HL-60 (cell line): ENCODE measurements around the gene STARD3.

Experiments used
- DNase-seq, 2 experiments: peaks; one replicate each; pipeline ENCODE4 v3.0.0-alpha.2; 2010 to 2020; ENCODE audit warnings: low read depth in 1 of 2, low spot score in 1 of 2
- H3K27ac ChIP-seq: fragments of 250-450 bp; sonication (Bioruptor Pico); replicated peaks from 2 replicates; pipeline ENCODE4 v1.5.1; 2020; ENCODE audit warnings: mild to moderate bottlenecking, moderate library complexity
- H3K27me3 ChIP-seq: fragments of 250-450 bp; sonication (Bioruptor Pico); 2 replicates; pipeline ENCODE4 v1.5.1; 2021; ENCODE audit warnings: mild to moderate bottlenecking, moderate library complexity; ENCODE audit not compliant: insufficient read depth, poor library complexity, severe bottlenecking
- H3K4me3 ChIP-seq: replicated peaks from 2 replicates; pipeline ENCODE4 v1.5.1; 2011; ENCODE audit warnings: mild to moderate bottlenecking, control low read depth, low read length; ENCODE audit not compliant: insufficient read depth
- GABPA ChIP-seq: IDR thresholded peaks from 2 replicates; pipeline ENCODE4 v1.6.1; 2012; ENCODE audit warnings: low read depth
- POLR2AphosphoS5 ChIP-seq: IDR thresholded peaks from 2 replicates; pipeline ENCODE4 v1.6.1; 2012; ENCODE audit warnings: low read depth
- SPI1 ChIP-seq: IDR thresholded peaks from 2 replicates; pipeline ENCODE4 v1.6.1; 2012; ENCODE audit warnings: low read depth, mild to moderate bottlenecking, borderline replicate concordance
- TF ChIP-seq, protein P1 (sequence below): IDR thresholded peaks from one replicate; pipeline ENCODE4 v1.5.1; 2011; ENCODE audit warnings: low read length, control low read depth, inconsistent platforms; ENCODE audit not compliant: insufficient read depth
- TF ChIP-seq, protein P2 (sequence below): IDR thresholded peaks from 2 replicates; pipeline ENCODE4 v1.6.1; 2012; ENCODE audit warnings: low read depth; ENCODE audit not compliant: insufficient replicate concordance

STARD3 gene

DNA sequence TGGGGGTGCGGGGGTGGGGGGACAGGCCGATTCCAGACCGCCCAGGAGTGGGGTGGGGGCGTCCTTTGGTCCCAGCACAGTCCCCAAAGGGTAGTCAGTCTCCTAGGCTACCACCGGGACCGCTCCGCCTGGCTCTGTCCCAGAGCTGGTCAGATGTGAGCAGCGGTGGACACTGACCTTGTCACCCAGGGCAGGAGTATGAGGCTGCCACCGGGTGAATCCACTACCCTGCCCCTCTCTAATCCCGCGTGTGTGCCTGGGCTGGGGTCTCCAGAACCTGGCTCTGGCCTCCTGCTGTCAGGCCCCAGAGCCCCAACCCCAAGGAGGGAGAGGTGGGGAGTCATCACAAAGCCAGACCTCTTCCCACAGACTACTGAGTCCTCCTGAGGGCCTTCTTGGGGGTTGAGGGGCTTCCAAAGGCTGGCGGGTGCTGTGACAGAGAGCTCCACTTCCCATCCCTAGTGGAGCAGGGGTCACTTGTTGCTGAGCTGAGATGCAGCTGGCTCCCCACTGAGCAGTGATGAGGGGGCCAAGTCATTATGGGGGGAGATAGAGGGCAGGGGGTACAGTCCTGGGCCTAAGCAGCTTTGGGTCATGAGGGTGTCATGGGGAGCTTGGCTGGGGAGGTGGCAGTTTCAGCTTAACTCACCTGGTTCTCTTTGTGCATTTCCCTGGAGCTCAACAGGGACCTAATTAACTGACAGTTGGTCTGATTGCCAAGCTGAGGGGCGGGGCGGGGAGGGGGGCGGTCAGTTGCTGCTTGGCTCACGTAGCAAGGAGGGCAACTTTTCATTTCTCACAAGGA, 9.0 kb upstream of the STARD3 start:
- Histone ChIP-seq H3K27me3 (peaks cover 7% of the 10 kb centered on the region), H3K4me3 (no peak overlapping the region), H3K27ac (no peak overlapping the region)
- no peak for DNase-seq
- TF ChIP-seq GABPA (no peak), POLR2AphosphoS5 (no peak), SPI1 (no peak)
- TF ChIP-seq, protein P1, sequence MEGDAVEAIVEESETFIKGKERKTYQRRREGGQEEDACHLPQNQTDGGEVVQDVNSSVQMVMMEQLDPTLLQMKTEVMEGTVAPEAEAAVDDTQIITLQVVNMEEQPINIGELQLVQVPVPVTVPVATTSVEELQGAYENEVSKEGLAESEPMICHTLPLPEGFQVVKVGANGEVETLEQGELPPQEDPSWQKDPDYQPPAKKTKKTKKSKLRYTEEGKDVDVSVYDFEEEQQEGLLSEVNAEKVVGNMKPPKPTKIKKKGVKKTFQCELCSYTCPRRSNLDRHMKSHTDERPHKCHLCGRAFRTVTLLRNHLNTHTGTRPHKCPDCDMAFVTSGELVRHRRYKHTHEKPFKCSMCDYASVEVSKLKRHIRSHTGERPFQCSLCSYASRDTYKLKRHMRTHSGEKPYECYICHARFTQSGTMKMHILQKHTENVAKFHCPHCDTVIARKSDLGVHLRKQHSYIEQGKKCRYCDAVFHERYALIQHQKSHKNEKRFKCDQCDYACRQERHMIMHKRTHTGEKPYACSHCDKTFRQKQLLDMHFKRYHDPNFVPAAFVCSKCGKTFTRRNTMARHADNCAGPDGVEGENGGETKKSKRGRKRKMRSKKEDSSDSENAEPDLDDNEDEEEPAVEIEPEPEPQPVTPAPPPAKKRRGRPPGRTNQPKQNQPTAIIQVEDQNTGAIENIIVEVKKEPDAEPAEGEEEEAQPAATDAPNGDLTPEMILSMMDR = no peak
- TF ChIP-seq, protein P2, sequence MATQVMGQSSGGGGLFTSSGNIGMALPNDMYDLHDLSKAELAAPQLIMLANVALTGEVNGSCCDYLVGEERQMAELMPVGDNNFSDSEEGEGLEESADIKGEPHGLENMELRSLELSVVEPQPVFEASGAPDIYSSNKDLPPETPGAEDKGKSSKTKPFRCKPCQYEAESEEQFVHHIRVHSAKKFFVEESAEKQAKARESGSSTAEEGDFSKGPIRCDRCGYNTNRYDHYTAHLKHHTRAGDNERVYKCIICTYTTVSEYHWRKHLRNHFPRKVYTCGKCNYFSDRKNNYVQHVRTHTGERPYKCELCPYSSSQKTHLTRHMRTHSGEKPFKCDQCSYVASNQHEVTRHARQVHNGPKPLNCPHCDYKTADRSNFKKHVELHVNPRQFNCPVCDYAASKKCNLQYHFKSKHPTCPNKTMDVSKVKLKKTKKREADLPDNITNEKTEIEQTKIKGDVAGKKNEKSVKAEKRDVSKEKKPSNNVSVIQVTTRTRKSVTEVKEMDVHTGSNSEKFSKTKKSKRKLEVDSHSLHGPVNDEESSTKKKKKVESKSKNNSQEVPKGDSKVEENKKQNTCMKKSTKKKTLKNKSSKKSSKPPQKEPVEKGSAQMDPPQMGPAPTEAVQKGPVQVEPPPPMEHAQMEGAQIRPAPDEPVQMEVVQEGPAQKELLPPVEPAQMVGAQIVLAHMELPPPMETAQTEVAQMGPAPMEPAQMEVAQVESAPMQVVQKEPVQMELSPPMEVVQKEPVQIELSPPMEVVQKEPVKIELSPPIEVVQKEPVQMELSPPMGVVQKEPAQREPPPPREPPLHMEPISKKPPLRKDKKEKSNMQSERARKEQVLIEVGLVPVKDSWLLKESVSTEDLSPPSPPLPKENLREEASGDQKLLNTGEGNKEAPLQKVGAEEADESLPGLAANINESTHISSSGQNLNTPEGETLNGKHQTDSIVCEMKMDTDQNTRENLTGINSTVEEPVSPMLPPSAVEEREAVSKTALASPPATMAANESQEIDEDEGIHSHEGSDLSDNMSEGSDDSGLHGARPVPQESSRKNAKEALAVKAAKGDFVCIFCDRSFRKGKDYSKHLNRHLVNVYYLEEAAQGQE = no peak

DNA sequence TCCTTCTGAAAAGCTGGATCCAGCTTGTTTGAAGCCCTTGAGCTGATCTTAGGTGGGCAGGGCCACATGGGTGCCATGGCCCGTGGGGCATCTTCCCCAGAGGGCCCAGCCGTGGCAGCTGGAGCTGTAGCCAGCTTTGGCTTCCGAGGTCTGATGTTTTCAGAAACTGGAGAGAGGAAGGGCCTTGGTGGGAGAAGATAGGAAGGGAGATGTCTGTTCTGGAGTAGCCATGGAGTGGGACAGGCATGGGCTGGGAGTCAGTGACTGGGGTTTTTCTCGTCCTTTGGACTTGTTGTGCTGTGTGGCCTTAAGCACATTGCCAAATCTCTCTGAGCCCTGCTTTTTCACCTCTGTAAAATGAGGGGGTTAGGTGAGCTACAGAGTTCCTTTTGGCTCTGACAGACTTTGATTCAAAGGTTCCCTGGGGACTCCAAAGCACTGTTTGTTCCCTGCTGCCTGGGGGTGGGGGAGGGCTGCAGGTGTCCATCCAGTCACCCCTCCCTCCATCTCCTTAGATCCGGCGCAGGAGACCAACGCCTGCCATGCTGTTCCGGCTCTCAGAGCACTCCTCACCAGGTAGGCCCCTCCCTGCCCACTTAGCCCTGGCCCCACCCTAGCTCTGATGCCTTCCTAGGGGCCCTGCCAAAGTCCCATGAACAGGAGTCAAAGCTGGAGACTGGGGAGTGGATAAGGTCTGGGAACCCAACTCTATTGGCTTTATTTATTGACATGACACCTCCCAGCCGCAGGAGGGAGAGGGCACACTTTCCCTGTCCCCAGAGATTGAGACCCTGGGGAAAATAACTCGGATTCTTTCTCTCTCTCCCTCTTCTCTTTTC, 8.1 kb upstream of the STARD3 start:
- Histone ChIP-seq H3K27ac (peak overlapping the region; percentile 57; the same call in 1 of the 2 replicates), H3K27me3 (peaks cover 7% of the 10 kb centered on the region)

DNA sequence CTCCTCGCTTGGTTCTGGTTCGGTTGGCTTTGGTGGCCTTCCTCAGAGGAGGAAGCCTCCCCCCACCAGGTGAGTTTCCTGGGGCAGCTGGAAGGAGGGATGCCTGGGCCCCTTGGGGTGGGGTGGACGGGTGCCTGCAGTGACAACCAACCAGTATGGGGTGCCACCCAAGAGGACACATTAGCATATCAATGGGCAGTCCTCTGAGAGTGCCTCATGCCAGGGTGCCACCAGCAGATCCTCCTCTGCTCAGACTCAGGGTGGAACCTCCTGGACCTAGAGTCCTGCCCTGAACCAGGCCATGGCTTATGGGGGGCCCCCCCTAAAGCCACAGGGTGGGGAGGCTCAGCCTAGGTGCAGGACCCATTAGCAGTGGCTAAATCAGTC, 7.5 kb upstream of the STARD3 start:
- H3K27ac ChIP-seq = peak overlapping the region; percentile 57
- peaks cover 7% of the 10 kb centered on the region for H3K27me3 ChIP-seq
- no peak overlapping the region for H3K4me3 ChIP-seq
- peak in 1 of 2 experiments; percentile 31 for DNase-seq
- TF ChIP-seq GABPA (no peak), SPI1 (no peak), POLR2AphosphoS5 (no peak)
- TF ChIP-seq, protein P2 = no peak
- TF ChIP-seq, protein P1 = no peak

More for the DNA sequence above, 8.1 kb upstream of the STARD3 start:
- no peak for DNase-seq
- TF ChIP-seq, protein P2 = no peak
- H3K4me3 ChIP-seq = no peak overlapping the region
